HuH-7.5 (cell line): ENCODE data around the gene CCNE1.
A peak's percentile ranks its signal among the peaks of the same experiment; 100 is the strongest.

Experiments
- DNase-seq: peaks from one replicate; pipeline ENCODE4 v3.0.0; 2011; ENCODE audit warnings: low spot score

CCNE1 gene

DNA sequence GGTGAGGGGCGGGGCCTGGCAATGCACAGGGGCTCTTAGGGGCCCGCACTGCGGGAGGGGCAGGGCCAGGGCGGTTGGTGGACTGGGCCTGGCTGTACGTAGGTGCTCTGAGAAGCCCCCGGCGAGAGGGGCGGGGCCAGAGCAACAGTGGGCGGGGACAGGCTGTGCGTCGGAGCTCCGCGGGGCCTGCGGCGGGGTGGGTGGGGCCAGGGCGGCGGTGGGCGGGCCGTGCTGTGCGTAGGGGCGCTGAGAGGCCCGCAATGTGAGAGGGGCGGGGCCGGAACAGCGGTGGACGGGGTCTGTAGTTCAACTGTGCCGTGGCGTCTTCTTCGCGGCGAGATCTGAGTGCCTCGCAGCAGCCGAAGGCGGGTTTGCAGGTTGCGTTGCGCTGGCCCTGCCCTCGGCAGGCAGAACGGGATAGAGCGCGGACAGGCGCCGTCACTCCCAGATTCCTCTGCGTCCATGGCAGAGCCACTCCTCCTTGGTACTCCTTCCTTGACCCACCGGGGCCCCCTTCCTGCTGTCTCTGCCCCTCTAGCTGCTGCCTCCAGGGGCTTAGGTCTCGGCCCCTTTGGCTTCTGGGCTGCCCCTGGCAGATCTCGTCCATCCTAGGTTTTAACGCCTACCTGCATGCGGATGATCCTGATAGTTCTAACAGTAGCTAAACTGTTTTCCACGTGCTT is 33.2 kb downstream of the CCNE1 start:
- peak; percentile 80 for DNase-seq

DNA sequence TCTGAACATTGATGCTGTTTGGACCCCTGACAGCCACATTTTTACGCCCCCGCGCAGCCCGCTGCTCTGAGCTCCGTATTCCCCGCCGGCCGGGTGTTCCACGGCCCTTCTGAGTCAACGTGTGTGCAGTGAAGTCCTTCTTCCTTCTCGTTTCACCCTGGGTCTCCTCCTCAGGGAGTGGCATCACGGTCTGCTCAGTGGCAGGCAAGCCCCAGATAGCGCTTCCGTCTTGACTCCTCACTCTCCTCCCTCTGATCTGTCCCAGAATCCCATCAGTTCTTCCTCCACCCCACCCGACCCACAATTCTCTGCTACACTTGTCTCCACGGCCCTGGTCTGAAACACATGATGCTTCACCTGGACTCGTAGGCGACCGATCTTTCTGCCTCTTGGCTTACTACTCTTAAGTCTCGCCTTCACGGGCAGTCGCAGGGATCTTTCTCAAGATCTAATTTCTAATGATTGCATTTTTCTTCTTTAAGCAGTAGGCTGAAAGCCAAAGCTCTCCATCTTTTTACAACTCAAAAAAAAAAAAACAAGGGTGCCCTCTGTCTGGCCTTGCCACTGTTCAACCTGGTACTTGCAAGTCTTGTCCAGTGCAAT is 33.9 kb downstream of the CCNE1 start:
- peak; percentile 43 for DNase-seq

DNA sequence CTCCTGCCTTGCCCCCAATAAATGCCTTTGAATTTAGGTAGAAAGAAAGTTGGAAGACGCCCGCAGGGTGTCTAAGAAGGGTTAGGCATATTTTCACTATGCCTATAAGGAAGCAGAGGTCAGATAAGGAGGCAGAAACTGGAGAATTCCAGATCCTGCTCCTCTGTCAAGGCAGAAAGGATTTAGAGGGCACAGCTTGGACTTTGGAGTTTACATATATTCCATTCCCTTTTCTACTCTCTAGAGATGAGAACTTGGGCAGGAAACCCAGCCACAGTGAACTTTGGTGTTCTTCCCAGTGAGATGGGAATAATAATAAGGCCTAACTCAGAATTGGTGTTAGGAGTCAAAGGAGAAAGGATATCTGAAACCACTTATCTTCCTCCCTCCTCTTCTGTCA is 37.4 kb downstream of the CCNE1 start:
- DNase-seq, result no peak

DNA sequence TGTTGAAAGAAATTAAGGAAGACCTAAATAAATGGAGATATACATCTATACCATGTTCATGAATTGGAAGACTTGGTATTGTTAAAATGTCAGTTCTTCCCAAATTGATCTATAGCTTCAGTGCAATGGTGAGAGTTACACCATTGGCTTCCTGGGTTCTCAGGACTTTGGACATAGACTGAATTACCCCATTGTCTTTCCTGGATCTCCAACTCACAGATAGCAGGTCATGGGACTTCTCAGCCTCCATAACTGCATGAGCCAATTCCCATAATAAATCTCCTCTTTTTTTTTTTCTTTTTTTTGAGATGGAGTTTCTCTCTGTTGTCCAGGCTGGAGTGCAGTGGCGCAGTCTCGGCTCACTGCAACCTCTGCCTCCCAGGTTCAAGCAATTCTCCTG is 38.7 kb downstream of the CCNE1 start:
- no peak for DNase-seq

DNA sequence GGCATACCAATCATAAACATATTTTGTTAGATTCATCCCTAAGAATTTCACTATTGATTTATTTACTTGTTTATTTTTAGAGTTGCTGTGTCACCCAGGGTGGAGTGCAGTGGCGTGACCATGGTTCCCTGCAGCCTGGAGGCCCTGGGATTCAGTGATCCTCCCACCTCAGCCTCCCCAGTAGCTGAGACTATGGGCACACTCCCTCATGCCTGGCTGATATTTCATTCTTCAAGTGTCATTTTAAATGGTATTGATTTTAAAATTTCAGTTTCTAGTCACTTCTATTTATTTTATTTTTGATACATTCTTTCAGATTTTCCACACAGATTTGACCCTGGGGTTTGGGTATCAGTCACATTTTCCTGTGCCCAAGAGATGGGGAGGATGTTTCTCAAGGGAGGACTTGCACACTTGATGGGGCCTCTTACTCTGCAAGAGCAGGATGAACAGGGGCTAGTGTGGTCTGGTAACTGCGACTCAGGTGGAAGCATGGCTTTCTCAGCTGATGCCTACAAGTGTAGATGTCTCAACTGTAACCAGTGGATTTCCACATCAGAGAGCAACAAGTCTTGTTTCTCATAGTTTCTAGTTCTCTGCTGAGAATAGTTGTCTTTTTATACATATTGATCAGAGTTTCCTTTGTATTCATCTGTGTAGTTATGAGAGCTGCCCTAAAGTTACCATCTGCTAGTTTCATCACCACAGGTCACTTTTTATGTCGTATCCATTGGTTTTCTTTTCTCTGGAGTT is 40.2 kb downstream of the CCNE1 start:
- DNase-seq, result no peak

DNA sequence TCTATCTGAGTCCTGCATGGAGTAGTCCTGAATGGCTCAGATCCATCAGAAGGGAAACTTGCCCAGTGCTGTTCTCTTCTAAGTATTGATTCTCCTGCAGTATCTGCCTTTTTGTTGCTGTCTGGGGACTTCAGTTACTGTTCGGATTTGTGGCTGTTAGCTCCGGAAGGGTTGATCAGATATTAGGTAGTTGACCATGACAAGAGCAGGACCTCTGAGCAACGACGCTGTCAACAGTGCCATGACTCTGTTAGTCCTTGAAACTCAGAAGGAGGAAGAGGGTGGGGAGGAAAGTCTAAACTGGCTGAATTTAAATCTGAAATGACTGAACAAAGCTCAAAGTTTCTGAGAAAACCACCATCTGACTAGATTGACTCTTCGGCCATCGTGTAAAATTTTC is 42.2 kb downstream of the CCNE1 start:
- no peak for DNase-seq

DNA sequence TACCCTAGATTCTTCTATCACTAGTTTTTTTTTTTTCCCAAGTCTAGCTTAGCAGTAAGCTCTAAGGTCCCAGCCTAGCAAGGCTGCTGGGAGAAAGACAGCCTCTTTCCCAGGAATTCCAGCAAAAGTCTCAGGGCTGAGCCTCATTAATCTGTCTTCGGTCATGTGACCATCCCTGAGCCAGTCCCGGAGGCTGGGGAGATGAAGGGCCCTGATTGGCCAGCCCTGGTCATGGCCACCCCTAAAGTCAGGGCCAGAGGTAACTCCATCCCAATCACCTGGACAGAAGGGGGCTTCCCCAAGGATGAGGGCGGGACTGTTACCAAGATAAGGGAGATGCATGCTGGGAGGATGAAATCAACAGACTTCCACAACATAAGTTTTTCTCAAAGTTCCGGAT is 43.3 kb downstream of the CCNE1 start:
- DNase-seq, result no peak

DNA sequence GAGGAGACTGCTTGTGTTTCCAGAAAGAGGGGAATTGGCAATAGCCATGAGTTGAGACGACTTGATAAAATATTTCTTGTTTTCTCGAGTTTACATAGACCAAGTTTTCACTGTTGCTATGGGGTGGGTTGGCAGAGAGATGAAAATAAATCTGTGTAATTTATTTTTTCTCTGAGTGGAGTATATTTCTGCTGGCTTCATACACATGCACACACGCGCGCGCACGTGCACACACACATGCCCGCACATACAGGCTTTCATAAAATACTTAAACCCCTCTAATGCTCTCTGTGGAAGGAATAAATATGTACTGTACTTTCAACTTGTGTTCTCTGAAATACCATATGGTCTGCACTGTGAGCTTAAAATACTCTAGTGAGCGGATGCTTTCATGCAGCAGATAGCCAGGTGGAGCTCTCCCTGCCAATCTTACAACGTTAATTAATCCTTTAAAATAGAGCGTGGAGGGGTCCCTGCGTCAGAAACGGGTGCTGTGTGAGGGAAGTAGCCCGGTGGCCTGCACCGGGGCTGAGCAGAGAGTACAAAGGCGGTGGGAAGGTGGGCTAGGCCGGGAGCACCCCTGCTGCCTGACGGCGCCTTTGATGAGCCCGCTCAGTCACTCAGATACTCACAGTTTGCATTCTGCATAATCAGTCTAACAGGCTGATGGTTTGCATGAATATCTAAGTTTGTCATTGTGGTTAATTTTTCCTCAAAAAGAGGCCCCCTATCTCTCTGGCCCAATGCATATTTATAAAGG is 44.1 kb downstream of the CCNE1 start:
- no peak for DNase-seq

DNA sequence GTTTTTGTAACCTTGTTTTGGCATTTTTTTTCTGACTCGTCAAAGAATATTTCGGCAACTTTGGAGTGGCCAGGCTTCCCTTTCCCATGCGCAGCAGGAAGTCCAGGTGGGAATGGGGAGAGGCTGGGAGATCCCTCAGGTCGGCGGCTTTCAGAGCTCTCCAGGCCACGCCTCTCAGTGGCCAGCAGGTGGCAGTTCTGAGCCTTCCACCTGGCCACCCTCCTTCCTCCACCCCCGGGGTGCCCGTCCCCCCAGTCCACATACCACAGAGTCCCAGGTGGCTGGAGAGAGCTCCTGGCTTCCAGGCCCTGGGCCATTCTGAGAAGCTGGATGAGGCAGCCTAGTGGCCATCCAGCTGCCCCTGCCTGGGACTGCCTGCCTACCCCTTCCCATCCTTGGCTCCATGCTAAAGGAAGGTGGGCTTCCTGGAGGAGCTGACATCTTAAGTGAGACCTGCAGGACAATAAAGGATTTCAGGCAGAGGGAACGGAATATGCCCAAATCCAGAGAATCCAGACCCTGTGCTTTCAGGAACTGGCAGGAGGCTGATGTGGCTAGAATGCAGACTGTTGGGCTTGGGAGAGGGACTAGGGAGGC is 46.3 kb downstream of the CCNE1 start:
- no peak for DNase-seq

DNA sequence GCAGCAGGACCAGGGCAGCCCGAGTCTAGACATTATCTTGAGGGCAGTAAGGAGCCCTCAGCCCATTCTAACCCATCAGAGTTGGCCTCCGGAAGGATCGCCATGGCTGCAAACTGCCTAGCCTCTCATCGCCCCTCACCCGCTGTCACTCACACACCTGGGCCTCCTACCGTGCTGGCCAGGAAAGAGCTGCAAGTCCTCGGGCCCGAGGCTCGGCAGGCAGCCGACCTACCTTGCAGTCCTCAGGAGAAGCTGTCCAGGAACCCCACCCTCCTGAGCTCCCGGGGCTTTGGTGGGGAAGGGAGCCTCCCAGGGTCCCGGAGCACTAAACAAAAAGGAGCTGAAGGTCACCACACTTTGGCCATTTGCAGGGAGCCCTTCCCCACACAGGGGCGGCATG is 46.8 kb downstream of the CCNE1 start:
- no peak for DNase-seq

DNA sequence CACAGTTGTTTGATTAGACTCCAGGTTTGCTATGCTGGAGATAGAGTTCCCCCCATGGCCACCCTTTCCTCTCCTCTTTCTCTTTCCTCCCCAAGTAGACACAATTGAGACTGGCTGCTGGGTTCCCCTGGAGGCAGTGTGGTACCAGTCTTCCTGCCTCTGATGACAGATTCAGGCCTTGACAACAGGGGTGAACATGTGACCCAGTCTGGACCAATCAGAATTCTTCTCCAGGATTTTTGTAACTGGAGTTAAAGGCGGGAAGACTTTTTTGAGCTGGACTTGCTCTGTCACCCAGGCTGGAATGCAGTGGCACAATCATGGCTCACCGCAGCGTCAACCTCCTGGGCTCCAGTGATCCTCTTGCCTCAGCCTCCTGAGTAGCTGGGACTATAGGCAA is 48.7 kb downstream of the CCNE1 start:
- DNase-seq, result no peak

DNA sequence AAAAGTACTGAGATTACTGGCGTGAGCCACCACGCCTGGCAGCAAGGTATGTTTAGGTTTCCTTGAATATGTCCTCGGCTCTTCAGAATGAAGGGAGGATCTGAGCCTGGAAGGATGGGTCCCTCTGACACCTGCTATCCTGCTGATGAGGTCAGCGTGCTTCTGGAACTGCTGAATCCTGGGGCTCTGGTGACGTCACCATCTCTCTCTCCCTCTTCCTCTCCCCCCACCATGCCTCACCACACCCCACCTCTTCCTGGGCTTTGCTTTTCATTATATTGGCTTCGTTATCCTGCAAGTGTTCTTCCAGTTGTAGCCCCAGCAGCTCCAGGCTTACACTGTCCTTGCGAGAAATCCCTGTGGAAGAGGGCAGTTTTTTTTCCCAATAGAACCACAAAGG is 49.8 kb downstream of the CCNE1 start:
- no peak for DNase-seq

DNA sequence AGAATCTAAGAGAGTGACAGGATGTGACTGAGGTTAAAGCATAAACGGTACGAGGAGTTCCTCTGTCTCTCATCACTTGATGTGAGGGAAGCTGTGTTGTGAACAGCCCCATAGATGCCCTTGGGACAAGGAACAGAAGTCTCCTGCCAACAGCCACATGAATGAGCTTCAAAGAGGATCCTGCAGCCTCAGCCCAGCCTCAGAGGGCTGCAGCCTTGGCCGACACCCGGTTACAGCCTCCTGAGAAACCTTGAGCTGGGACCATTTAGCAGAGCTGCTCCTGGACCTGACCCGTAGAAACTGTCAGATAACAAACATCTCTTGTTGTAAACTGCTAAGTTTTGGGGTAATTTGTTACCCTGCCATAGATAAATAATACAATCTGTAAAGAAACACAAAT is 54.2 kb downstream of the CCNE1 start:
- no peak for DNase-seq

DNA sequence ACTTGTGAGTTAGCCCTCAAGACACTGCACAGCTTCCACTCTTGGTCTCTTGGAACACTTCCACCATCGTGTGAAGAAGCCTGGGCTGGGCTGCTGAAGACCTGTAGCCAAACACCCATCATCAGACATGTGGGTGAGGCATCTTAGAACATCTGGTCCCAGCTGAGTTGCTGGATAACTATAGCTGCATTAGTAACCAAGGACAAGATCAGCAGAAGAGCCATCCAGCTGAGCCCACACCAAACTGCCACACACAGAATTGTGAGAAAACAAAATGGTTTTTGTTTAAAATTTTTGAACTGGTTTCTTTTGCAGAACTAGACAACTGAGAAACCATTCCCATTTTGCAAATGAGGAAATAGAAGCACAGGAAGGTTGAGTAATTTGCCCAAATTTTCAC is 56.2 kb downstream of the CCNE1 start:
- DNase-seq, result no peak

DNA sequence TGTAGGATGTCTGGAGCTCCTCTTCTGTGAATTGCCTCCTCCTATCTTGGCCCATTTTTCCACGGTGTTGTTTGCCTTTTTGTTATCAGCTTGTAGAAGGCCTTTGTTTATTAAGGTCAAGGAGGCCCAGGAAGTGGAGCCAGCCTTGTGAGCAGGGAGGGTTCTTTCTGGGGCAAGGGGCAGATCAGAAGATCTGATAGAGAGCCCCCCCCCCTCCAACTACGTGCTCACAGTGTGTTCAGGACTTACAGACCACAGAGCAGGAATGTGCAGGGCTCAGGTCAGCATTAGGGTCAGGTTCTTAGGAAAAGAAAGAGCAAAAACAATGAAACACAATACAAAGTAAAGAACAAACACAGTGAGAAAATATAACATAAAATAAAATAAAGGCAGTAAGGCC is 59.4 kb downstream of the CCNE1 start:
- no peak for DNase-seq

DNA sequence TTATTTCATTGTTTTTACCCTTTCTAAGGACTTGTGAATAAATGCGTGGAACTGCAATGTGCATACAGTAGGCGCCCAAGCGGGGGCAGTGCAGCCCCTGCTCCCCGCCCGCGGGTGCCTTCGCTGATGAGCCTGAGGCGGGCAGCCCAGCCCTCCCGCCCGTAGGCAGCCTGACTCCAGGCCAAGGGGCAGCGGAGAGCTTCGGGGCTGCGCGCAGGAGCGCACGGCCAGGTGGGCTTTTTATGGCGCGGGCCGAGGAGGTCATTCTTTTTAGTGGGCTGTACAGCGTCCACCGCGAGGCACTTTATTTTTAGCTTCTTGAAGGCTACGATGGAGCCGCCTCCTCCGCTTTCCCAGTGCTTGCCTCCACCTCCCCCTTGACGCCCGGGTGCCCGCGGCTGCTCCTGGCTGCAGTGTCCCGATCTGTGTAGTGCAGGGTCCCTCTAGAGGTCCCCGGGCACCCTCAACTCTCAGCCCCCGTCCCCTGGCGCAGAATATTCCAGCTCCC is 60.5 kb downstream of the CCNE1 start:
- DNase-seq, result peak; percentile 49

DNA sequence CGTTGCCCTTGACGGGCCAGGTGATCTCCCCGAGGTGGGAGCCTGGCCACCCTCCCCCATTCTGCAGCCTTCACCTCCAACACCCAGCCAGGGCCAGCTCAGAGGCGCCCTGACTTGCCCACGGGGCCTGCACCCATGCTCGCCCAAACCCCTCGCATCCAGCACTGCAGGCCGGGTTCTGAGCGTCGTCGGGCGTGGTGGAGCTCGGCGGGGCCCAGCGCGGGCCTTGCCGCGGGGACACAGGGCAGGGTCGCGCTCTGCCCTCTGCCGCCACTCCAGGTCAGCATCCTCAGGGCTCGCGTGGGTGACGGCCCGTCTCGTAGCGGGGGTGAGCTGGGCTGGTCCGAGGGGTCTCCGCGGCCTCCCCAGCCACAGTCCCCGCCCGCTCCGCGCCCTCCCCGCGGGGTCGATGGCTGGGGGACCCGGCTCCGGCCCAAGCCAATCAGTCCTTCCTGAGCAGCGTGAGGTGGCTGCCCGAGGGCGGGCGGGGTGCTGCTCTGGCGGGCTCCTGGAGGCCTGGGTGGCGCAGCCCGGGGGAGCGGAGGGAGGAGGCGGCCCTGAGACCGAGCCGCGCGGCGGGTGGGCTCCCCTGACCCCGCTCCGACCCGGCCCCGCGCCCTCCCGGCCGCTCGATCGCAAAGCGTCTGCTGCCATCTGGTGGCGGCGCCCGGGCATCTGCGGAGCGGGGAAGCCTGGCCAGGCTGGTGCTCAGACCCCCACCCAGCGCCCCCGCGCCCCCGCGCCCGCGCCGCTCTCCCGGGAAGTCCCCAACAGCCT is 61.4 kb downstream of the CCNE1 start:
- peak; percentile 67 for DNase-seq
